Activated naive CD8-positive, alpha-beta T cell (primary cell): ENCODE data around the gene USO1.
"Not testable (repeated sequence)": the region's sequence is repeated elsewhere in the genome, so short reads cannot be mapped to it uniquely, and the experiment has no call there.

Experiments used
- H3K27ac Mint-ChIP-seq: one replicate; pipeline ENCODE4 v1.8.0; 2021; ENCODE audit warnings: mixed read lengths
- H3K27me3 Mint-ChIP-seq: one replicate; pipeline ENCODE4 v1.8.0; 2021; ENCODE audit warnings: mixed read lengths
- H3K36me3 Mint-ChIP-seq: one replicate; pipeline ENCODE4 v1.8.0; 2021; ENCODE audit warnings: mixed read lengths
- H3K4me1 Mint-ChIP-seq: one replicate; pipeline ENCODE4 v1.8.0; 2021; ENCODE audit warnings: low read depth, mixed read lengths
- H3K4me3 Mint-ChIP-seq: one replicate; pipeline ENCODE4 v1.8.0; 2021; ENCODE audit warnings: mild to moderate bottlenecking, mixed read lengths
- H3K9me3 Mint-ChIP-seq: one replicate; pipeline ENCODE4 v1.8.0; 2021; ENCODE audit warnings: low read depth, mixed read lengths

The USO1 gene

DNA sequence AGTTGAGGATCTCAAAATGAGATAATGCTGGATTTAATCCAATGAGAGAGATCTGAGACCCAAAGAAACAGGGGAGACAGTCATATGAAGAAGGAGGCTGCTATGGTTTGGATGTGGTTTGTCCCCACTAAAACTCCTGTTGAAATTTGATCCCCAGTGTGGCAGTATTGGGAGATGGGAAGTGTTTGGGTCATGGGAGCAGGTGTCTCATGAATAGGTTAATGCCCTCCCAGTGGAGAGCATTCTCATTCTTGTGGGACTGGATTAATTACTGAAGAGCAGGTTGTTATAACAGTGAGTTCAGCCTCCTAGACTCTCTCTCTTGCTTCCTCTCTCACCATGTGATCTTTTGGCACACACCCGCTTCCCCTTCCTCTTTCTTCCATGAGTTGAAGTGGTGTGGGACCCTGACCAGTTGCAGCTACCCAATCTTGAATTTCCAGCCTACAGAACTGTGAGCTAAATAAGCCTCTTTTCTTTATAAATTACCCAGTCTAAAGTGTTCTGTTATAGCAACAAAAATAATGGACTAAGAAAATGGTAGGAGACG is 107.6 kb downstream of the USO1 start:
- Mint-ChIP-seq H3K4me1 (no peaks in the 10 kb centered on the region), H3K27ac (no peak overlapping the region), H3K36me3 (no peaks in the 10 kb centered on the region), H3K9me3 (no peaks in the 10 kb centered on the region), H3K27me3 (peaks cover 4% of the 10 kb centered on the region), H3K4me3 (no peak overlapping the region)

DNA sequence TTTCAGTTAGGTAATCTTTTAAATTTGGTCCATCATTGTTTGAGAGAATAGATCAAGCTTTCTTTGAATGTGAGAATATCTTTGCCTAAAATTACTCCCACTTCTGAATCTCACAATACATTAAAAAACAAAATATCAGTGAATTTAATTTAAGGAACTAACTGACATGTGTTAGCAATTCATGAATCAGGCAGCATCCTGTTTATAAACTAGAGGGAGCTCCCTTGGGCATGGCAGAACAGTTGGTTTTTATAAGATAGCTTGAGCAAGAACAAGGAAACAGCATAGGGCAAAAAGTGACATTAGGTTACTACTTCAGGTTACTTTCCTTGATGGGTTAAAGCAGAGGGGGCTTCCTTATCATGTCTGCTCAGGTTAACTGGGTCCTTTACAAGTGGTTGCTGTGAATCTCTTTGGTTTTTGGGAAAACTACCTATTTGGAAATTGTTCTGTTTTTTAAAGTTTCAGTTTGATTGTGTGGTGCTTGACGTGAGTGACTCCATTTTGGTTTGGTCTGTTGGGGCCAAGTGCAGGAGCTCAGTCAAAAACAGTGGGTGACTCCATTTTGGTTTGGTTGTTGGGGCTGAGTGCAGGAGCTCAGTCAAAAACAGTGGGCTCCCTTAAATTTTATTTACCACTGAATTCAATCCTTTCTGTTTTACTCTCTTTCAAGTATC is 109.9 kb downstream of the USO1 start:
- peaks cover 4% of the 10 kb centered on the region for H3K27me3 Mint-ChIP-seq
- no peak overlapping the region for H3K27ac Mint-ChIP-seq
- no peak overlapping the region for H3K4me3 Mint-ChIP-seq
- no peaks in the 10 kb centered on the region for H3K4me1 Mint-ChIP-seq
- no peaks in the 10 kb centered on the region for H3K36me3 Mint-ChIP-seq
- no peaks in the 10 kb centered on the region for H3K9me3 Mint-ChIP-seq

DNA sequence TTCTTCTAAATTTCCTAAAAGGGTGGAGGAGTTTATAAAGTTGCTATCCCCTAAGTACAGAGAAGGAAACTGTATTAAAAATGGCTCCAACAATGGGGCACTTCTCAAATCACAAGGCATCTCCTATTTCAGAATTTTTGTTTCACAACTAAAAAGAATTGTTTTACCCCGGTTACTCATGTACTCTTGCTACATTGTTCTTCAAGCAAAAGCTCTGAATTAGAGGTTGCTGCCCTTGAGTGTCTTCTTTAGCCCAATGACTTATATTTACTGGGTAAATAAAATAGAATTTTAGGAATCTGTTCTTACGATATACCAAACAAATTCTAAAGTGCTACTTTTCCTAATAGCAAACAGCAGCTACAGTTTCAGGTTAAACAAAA is 110.4 kb downstream of the USO1 start:
- Mint-ChIP-seq H3K27ac (no peak overlapping the region), H3K4me3 (no peak overlapping the region), H3K36me3 (no peaks in the 10 kb centered on the region), H3K27me3 (peaks cover 4% of the 10 kb centered on the region), H3K9me3 (no peaks in the 10 kb centered on the region), H3K4me1 (no peaks in the 10 kb centered on the region)

DNA sequence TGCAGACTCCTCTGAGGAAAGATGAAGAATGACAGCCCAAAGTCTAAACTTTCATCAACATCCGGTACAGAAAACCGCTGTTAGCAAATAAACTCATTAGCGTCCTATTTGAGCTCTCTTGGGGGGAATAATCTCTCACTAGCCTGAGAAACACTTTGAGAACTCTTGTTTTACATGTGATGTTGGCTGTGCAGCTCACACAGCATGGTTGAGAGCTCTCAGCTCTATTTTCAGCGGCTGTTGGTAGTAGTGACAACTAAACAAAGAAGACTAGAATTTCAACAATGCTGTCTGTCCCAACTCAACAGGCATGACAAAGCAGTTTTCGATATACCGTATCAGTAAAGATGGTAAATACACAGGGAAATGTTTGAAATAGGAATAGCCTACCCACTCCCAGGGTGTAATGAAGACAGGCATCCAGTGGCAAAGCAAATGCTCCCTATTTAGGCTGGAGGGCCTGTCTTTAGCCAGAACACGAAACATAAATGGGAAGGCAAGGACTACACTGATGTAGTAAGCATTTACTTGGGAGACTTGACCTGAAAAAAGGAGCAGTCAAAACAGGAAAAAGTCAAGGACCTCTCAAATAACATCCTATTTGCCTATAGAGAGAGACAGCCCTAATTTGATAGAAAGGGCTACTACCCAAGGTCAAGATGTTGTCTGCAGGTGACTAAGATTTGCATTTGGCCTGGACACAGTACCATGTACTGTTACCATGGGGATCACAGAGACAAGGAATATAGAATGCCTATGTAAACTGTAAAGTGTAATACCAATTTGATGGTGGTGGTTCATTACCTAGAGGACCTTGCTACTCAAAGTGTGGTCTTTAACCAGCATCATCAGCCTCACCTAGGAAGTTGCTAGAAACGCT is 117.5 kb downstream of the USO1 start:
- H3K9me3 Mint-ChIP-seq: no peaks in the 10 kb centered on the region
- no peak overlapping the region for H3K4me3 Mint-ChIP-seq
- H3K27ac Mint-ChIP-seq: no peak overlapping the region
- no peaks in the 10 kb centered on the region for H3K27me3 Mint-ChIP-seq
- peaks cover 3% of the 10 kb centered on the region for H3K4me1 Mint-ChIP-seq
- H3K36me3 Mint-ChIP-seq: no peaks in the 10 kb centered on the region

DNA sequence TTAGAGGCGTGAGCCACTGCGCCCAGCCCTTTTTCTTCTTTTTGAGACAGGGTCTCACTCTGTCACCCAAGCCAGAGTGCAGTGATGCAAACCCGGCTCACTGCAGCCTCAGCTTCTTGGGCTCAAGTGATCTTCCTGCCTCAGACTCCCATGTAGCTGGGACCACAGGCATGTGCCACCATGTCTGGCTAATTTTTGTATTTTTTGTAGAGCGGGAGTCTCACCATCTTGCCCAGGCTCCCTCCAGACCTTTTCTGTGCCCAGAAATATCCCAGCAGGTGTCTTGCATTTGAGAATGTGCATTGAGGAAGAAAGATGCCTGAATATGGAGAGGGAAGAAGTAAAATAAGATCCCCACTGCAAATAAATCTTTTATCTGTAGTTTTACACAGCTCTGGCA is 119.2 kb downstream of the USO1 start:
- H3K4me3 Mint-ChIP-seq: no peak overlapping the region
- no peak overlapping the region for H3K27ac Mint-ChIP-seq
- H3K4me1 Mint-ChIP-seq: peaks cover 3% of the 10 kb centered on the region
- H3K27me3 Mint-ChIP-seq: no peaks in the 10 kb centered on the region
- H3K36me3 Mint-ChIP-seq: no peaks in the 10 kb centered on the region
- H3K9me3 Mint-ChIP-seq: no peaks in the 10 kb centered on the region

GRCh38 chr4:75844151-75844662 is 119.8 kb downstream of the USO1 start:
- Mint-ChIP-seq H3K36me3 (no peaks in the 10 kb centered on the region), H3K9me3 (no peaks in the 10 kb centered on the region), H3K4me1 (peaks cover 3% of the 10 kb centered on the region), H3K4me3 (no peak overlapping the region), H3K27me3 (no peaks in the 10 kb centered on the region), H3K27ac (no peak overlapping the region)

- Mint-ChIP-seq H3K36me3 (no peaks in the 10 kb centered on the region), H3K27me3 (no peaks in the 10 kb centered on the region), H3K4me3 (no peak overlapping the region), H3K27ac (no peak overlapping the region), H3K4me1 (peaks cover 3% of the 10 kb centered on the region), H3K9me3 (no peaks in the 10 kb centered on the region)
Measured at GRCh38 chr4:75845992-75846391, 121.6 kb downstream of the USO1 start.

GRCh38 chr4:75848171-75848760 is 123.9 kb downstream of the USO1 start:
- not testable (repeated sequence) for H3K27ac Mint-ChIP-seq, H3K36me3 Mint-ChIP-seq, H3K9me3 Mint-ChIP-seq, H3K4me1 Mint-ChIP-seq, H3K27me3 Mint-ChIP-seq, H3K4me3 Mint-ChIP-seq

GRCh38 chr4:75848891-75849290 is 124.5 kb downstream of the USO1 start:
- no peaks in the 10 kb centered on the region for H3K36me3 Mint-ChIP-seq
- H3K27me3 Mint-ChIP-seq: peaks cover 5% of the 10 kb centered on the region
- H3K27ac Mint-ChIP-seq: no peak overlapping the region
- H3K4me3 Mint-ChIP-seq: no peak overlapping the region
- H3K4me1 Mint-ChIP-seq: peaks cover 3% of the 10 kb centered on the region
- H3K9me3 Mint-ChIP-seq: no peaks in the 10 kb centered on the region

- no peak overlapping the region for H3K27ac Mint-ChIP-seq
- H3K4me3 Mint-ChIP-seq: no peak overlapping the region
- peaks cover 3% of the 10 kb centered on the region for H3K4me1 Mint-ChIP-seq
- H3K9me3 Mint-ChIP-seq: no peaks in the 10 kb centered on the region
- H3K36me3 Mint-ChIP-seq: no peaks in the 10 kb centered on the region
- peaks cover 5% of the 10 kb centered on the region for H3K27me3 Mint-ChIP-seq
Measured at GRCh38 chr4:75849461-75849860, 125.1 kb downstream of the USO1 start.

GRCh38 chr4:75858721-75859120 is 134.3 kb downstream of the USO1 start:
- peaks cover 16% of the 10 kb centered on the region for H3K9me3 Mint-ChIP-seq
- no peak overlapping the region for H3K27ac Mint-ChIP-seq
- no peak overlapping the region for H3K4me3 Mint-ChIP-seq
- peaks cover 2% of the 10 kb centered on the region for H3K27me3 Mint-ChIP-seq
- H3K36me3 Mint-ChIP-seq: peaks cover 2% of the 10 kb centered on the region
- no peaks in the 10 kb centered on the region for H3K4me1 Mint-ChIP-seq

GRCh38 chr4:75860606-75861005 is 136.2 kb downstream of the USO1 start:
- H3K9me3 Mint-ChIP-seq: peaks cover 16% of the 10 kb centered on the region
- no peak overlapping the region for H3K4me3 Mint-ChIP-seq
- no peaks in the 10 kb centered on the region for H3K4me1 Mint-ChIP-seq
- H3K27ac Mint-ChIP-seq: no peak overlapping the region
- peaks cover 4% of the 10 kb centered on the region for H3K36me3 Mint-ChIP-seq
- peaks cover 2% of the 10 kb centered on the region for H3K27me3 Mint-ChIP-seq
